ENCODE measurements around the gene GNMT. TPM values are rescaled to one million over a fixed set of nuclear protein-coding genes. Genes with fewer than 3 reads are reported as not detected.
"Not testable (repeated sequence)": the region's sequence is repeated elsewhere in the genome, so short reads cannot be mapped to it uniquely, and the experiment has no call there.

Gene GNMT
- total RNA-seq, 1 experiment from 2014 or later: not detected

GRCh38 chr6:42978839-42979522 is 18.4 kb downstream of the GNMT start, which contains the start of gene PEX6:
PEX6 (minus strand) TSS chr6:42979181; CDS start chr6:42979150, 31 bp downstream.
- H3K27ac ChIP-seq: peak within 1 kb of the TSS; percentile 5; the same call in 1 of the 2 replicates
- H3K36me3 ChIP-seq: peaks cover 4% of the 10 kb centered on the region; the same call in 1 of the 2 replicates
- H3K4me3 ChIP-seq: peak within 1 kb of the TSS; percentile 75
- no peaks in the 10 kb centered on the region for H3K27me3 ChIP-seq
- H3K4me1 ChIP-seq: no peaks in the 10 kb centered on the region
- peak; percentile 93 for DNase-seq
- H3K9me3 ChIP-seq (replicated peaks): no peaks in the 10 kb centered on the region

GRCh38 chr6:42979523-42980177 is 19.1 kb downstream of the GNMT start:
- Histone ChIP-seq H3K36me3 (peaks cover 4% of the 10 kb centered on the region; the same call in 1 of the 2 replicates), H3K27ac (peak overlapping the region; percentile 5; the same call in 1 of the 2 replicates), H3K4me1 (no peaks in the 10 kb centered on the region), H3K27me3 (no peaks in the 10 kb centered on the region), H3K4me3 (peak overlapping the region; percentile 75), H3K9me3 (replicated peaks) (no peaks in the 10 kb centered on the region)
- no peak for DNase-seq

- Histone ChIP-seq H3K36me3 (peaks cover under 1% of the 10 kb centered on the region; the same call in 1 of the 2 replicates), H3K27me3 (no peaks in the 10 kb centered on the region), H3K27ac (no peak overlapping the region), H3K4me1 (no peaks in the 10 kb centered on the region), H3K9me3 (replicated peaks) (no peaks in the 10 kb centered on the region), H3K4me3 (no peak overlapping the region)
- DNase-seq: no peak
Observed at GRCh38 chr6:42981836-42982235, 21.3 kb downstream of the GNMT start.

- Histone ChIP-seq H3K9me3 (replicated peaks) (no peaks in the 10 kb centered on the region), H3K4me3 (peak within 1 kb of the TSS; percentile 85), H3K4me1 (peaks cover 4% of the 10 kb centered on the region; the same call in 1 of the 2 replicates), H3K27ac (peak within 1 kb of the TSS; percentile 55), H3K27me3 (no peaks in the 10 kb centered on the region), H3K36me3 (no peaks in the 10 kb centered on the region)
- peak; percentile 98 to 99 for DNase-seq
Observed at GRCh38 chr6:42984001-42984923, 23.7 kb downstream of the GNMT start, which contains the start of gene PPP2R5D. PPP2R5D (plus strand) TSS chr6:42984570; CDS start chr6:42984678, 108 bp downstream.

GRCh38 chr6:42984924-42985475 is 24.4 kb downstream of the GNMT start:
- H3K4me1 ChIP-seq: peaks cover 4% of the 10 kb centered on the region; the same call in 1 of the 2 replicates
- H3K9me3 ChIP-seq (replicated peaks): no peaks in the 10 kb centered on the region
- H3K4me3 ChIP-seq: peak overlapping the region; percentile 85
- peaks cover 5% of the 10 kb centered on the region for H3K36me3 ChIP-seq
- peak; percentile 30 to 52 for DNase-seq
- no peak overlapping the region; the same call in 1 of the 2 replicates for H3K27ac ChIP-seq
- H3K27me3 ChIP-seq: no peaks in the 10 kb centered on the region

GRCh38 chr6:42987533-42988451 is 27.2 kb downstream of the GNMT start:
- Histone ChIP-seq H3K4me1 (peaks cover 4% of the 10 kb centered on the region; the same call in 1 of the 2 replicates), H3K27me3 (no peaks in the 10 kb centered on the region), H3K4me3 (no peak overlapping the region), H3K27ac (no peak overlapping the region), H3K36me3 (peaks cover 8% of the 10 kb centered on the region), H3K9me3 (replicated peaks) (no peaks in the 10 kb centered on the region)
- DNase-seq: no peak

- peaks cover 8% of the 10 kb centered on the region for H3K36me3 ChIP-seq
- no peak overlapping the region for H3K27ac ChIP-seq
- no peaks in the 10 kb centered on the region for H3K27me3 ChIP-seq
- peaks cover 4% of the 10 kb centered on the region; the same call in 1 of the 2 replicates for H3K4me1 ChIP-seq
- H3K9me3 ChIP-seq (replicated peaks): no peaks in the 10 kb centered on the region
- peak; percentile 43 to 59 for DNase-seq
- H3K4me3 ChIP-seq: no peak overlapping the region
Observed at GRCh38 chr6:42988486-42989020, 28.0 kb downstream of the GNMT start.

GRCh38 chr6:42989923-42990322 is 29.4 kb downstream of the GNMT start:
- Histone ChIP-seq H3K9me3 (replicated peaks) (no peaks in the 10 kb centered on the region), H3K27me3 (no peaks in the 10 kb centered on the region), H3K4me3 (no peak overlapping the region), H3K27ac (no peak overlapping the region), H3K4me1 (peaks cover 4% of the 10 kb centered on the region; the same call in 1 of the 2 replicates), H3K36me3 (peaks cover 8% of the 10 kb centered on the region)
- DNase-seq: no peak

- no peaks in the 10 kb centered on the region for H3K27me3 ChIP-seq
- no peak overlapping the region for H3K4me3 ChIP-seq
- no peak for DNase-seq
Observed at GRCh38 chr6:42993445-42993844, 32.9 kb downstream of the GNMT start.

GRCh38 chr6:42996513-42996912 is 36.0 kb downstream of the GNMT start:
- peaks cover 2% of the 10 kb centered on the region; the same call in 1 of the 2 replicates for H3K36me3 ChIP-seq
- H3K27ac ChIP-seq: no peak overlapping the region
- DNase-seq: no peak
- H3K9me3 ChIP-seq (replicated peaks): no peaks in the 10 kb centered on the region
- no peak overlapping the region for H3K4me3 ChIP-seq
- H3K4me1 ChIP-seq: no peaks in the 10 kb centered on the region
- H3K27me3 ChIP-seq: no peaks in the 10 kb centered on the region

More at GRCh38 chr6:42993445-42993844, 32.9 kb downstream of the GNMT start:
- no peak overlapping the region for H3K27ac ChIP-seq
- peaks cover 8% of the 10 kb centered on the region for H3K36me3 ChIP-seq
- no peaks in the 10 kb centered on the region for H3K9me3 ChIP-seq (replicated peaks)
- H3K4me1 ChIP-seq: 0 out of 2 replicates have a peak, but pooled peaks cover 4% of the 10 kb centered on the region

GRCh38 chr6:42998205-42998604 is 37.7 kb downstream of the GNMT start:
- not testable (repeated sequence) for DNase-seq, H3K27ac ChIP-seq

GRCh38 chr6:43001843-43002242 is 41.3 kb downstream of the GNMT start:
- no peaks in the 10 kb centered on the region for H3K9me3 ChIP-seq (replicated peaks)
- H3K27ac ChIP-seq: no peak overlapping the region
- peaks cover 2% of the 10 kb centered on the region; the same call in 1 of the 2 replicates for H3K36me3 ChIP-seq
- no peaks in the 10 kb centered on the region for H3K4me1 ChIP-seq
- no peak overlapping the region for H3K4me3 ChIP-seq
- no peaks in the 10 kb centered on the region for H3K27me3 ChIP-seq
- DNase-seq: no peak

More at GRCh38 chr6:42998205-42998604, 37.7 kb downstream of the GNMT start:
- H3K27me3 ChIP-seq; H3K4me3 ChIP-seq; H3K36me3 ChIP-seq; H3K9me3 ChIP-seq (replicated peaks); H3K4me1 ChIP-seq: not testable (repeated sequence)

GRCh38 chr6:43005844-43006243 is 45.3 kb downstream of the GNMT start:
- no peaks in the 10 kb centered on the region for H3K9me3 ChIP-seq (replicated peaks)
- peaks cover 22% of the 10 kb centered on the region for H3K36me3 ChIP-seq
- DNase-seq: no peak
- no peak overlapping the region for H3K4me3 ChIP-seq
- no peaks in the 10 kb centered on the region for H3K27me3 ChIP-seq
- no peak overlapping the region for H3K27ac ChIP-seq
- no peaks in the 10 kb centered on the region for H3K4me1 ChIP-seq
